SK-N-MC (cell line): ENCODE results near the gene CRISPLD2.

Source experiments
- DNase-seq: peaks from one replicate; pipeline ENCODE4 v3.0.0-alpha.2; 2011; ENCODE audit warnings: low read depth, low spot score
- H3K27ac ChIP-seq: fragments of 200-600 bp; sonication (generic); 2 replicates; pipeline ENCODE4 v1.5.1; 2016; ENCODE audit warnings: mixed run types
- H3K36me3 ChIP-seq: fragments of 200-600 bp; sonication (generic); 2 replicates; pipeline ENCODE4 v1.6.1; 2017; ENCODE audit warnings: antibody characterized with exemption, low read length, mixed read lengths; ENCODE audit not compliant: insufficient read depth
- H3K4me3 ChIP-seq: fragments of 200-600 bp; sonication (generic); 2 replicates; pipeline ENCODE4 v1.5.1; 2016
- H3K9ac ChIP-seq: fragments of 200-600 bp; sonication (generic); 2 replicates; pipeline ENCODE4 v1.8.0; 2017; ENCODE audit warnings: mixed run types, mixed read lengths; ENCODE audit not compliant: insufficient read length
- H3K9me3 ChIP-seq: fragments of 200-600 bp; sonication (generic); 2 replicates; pipeline ENCODE4 v1.6.1; 2017; ENCODE audit warnings: low read depth, mild to moderate bottlenecking, antibody characterized with exemption, low read length, moderate library complexity, mixed read lengths
- EZH2 ChIP-seq: fragments of 200-600 bp; sonication (generic); IDR thresholded peaks from one replicate; pipeline ENCODE4 v1.6.1; 2017; ENCODE audit warnings: antibody characterized with exemption
- FOXP2 ChIP-seq: optimal IDR thresholded peaks from 2 replicates; pipeline ENCODE3; 2011; ENCODE audit warnings: mild to moderate bottlenecking, moderate library complexity; ENCODE audit not compliant: insufficient read depth; ENCODE audit errors: extremely low read length, control extremely low read depth
- POLR2AphosphoS5 ChIP-seq: IDR thresholded peaks from 2 replicates; pipeline ENCODE4 v1.6.1; 2012; ENCODE audit warnings: mild to moderate bottlenecking, low read depth, low read length, borderline replicate concordance

Gene CRISPLD2

GRCh38 chr16:84780544-84781376, 39.0 kb upstream of the CRISPLD2 start:
- H3K9me3 ChIP-seq: no peaks in the 10 kb centered on the region
- no peak for DNase-seq
- peaks cover 19% of the 10 kb centered on the region; the same call in 1 of the 2 replicates for H3K36me3 ChIP-seq
- TF ChIP-seq FOXP2 (no peak), EZH2 (no peak), POLR2AphosphoS5 (no peak)
- H3K9ac ChIP-seq: no peak overlapping the region
- H3K4me3 ChIP-seq: no peak overlapping the region
- no peak overlapping the region for H3K27ac ChIP-seq

DNA sequence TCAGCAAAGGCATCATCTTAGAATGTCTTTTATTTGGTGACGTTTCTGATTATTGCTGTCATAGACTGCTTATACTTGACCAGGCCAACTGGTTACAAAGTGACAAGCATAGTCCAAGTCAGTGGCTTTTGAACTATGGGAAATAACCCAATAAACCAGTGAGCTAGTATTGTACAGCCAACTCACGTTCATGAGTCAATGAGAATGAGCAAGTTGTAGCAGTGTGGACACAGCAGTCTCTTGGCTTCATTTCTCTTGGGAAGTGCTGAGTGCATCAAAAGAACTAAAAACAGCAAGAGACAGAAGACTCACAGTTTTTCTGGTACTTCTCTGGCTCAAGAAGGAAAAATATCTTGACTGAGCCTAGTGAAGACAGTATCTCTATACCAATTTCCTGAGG, 36.9 kb upstream of the CRISPLD2 start:
- no peaks in the 10 kb centered on the region for H3K9me3 ChIP-seq
- no peak overlapping the region for H3K27ac ChIP-seq
- DNase-seq: no peak
- no peak overlapping the region for H3K4me3 ChIP-seq
- no peak overlapping the region for H3K9ac ChIP-seq
- TF ChIP-seq POLR2AphosphoS5 (no peak), EZH2 (no peak), FOXP2 (no peak)
- peaks cover 14% of the 10 kb centered on the region; the same call in 1 of the 2 replicates for H3K36me3 ChIP-seq

DNA sequence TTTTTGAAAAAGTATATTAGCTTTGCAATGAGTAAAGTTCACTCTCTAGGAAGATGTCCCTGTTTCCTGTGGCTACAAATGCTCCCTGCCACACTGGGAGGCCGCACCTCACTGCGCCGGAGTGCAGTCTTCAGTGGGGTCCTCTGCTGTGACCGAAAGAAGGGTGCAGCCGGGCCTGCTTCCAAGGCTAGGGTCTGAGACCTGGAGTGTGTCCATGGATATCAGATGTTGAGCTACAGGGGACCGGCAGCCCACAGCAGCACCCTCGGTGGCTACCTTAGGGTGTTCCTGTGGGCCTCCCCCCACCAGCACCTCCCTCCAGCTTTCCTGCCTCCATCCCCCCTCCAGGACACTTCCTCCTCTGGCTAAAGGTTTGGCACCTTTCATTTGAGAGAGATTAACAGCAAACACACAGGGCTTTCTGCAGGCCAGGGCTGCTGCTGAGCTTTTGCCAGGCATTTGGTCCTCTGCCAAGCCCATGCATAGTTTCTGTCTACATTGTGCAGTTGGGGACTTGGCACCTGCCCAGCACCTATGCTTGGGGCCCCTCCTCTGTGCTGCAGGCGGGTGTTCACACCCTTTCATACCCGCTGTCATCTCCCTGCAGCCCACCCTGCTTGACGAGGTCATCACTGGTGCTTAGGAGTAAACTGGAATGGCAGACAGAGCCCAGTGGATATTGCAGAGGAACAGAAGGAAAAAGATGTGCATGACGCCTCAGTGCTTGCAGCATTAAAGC, 33.8 kb upstream of the CRISPLD2 start:
- TF ChIP-seq POLR2AphosphoS5: no peak
- no peak for TF ChIP-seq EZH2
- no peak for TF ChIP-seq FOXP2
- DNase-seq: no peak
- H3K27ac ChIP-seq: no peak overlapping the region
- no peak overlapping the region for H3K9ac ChIP-seq
- H3K4me3 ChIP-seq: no peak overlapping the region
- no peaks in the 10 kb centered on the region for H3K36me3 ChIP-seq
- H3K9me3 ChIP-seq: no peaks in the 10 kb centered on the region

- H3K9me3 ChIP-seq: no peaks in the 10 kb centered on the region
- no peaks in the 10 kb centered on the region for H3K36me3 ChIP-seq
- no peak overlapping the region for H3K9ac ChIP-seq
- no peak overlapping the region for H3K27ac ChIP-seq
- no peak overlapping the region for H3K4me3 ChIP-seq
- DNase-seq: no peak
- no peak for TF ChIP-seq POLR2AphosphoS5
- no peak for TF ChIP-seq FOXP2
- no peak for TF ChIP-seq EZH2
Measured at GRCh38 chr16:84786605-84787262, 33.1 kb upstream of the CRISPLD2 start.

GRCh38 chr16:84787263-84787622, 32.5 kb upstream of the CRISPLD2 start:
- Histone ChIP-seq H3K36me3 (no peaks in the 10 kb centered on the region), H3K27ac (no peak overlapping the region), H3K9me3 (no peaks in the 10 kb centered on the region), H3K9ac (no peak overlapping the region), H3K4me3 (no peak overlapping the region)
- no peak for TF ChIP-seq FOXP2
- TF ChIP-seq EZH2: no peak
- TF ChIP-seq POLR2AphosphoS5: no peak
- DNase-seq: no peak

- no peak overlapping the region for H3K9ac ChIP-seq
- no peak overlapping the region for H3K27ac ChIP-seq
- TF ChIP-seq FOXP2 (no peak), POLR2AphosphoS5 (no peak), EZH2 (no peak)
- no peaks in the 10 kb centered on the region for H3K36me3 ChIP-seq
- H3K9me3 ChIP-seq: no peaks in the 10 kb centered on the region
- H3K4me3 ChIP-seq: no peak overlapping the region
- DNase-seq: no peak
Measured at GRCh38 chr16:84788920-84789391, 30.8 kb upstream of the CRISPLD2 start.

- H3K9ac ChIP-seq: no peak overlapping the region
- DNase-seq: no peak
- H3K27ac ChIP-seq: no peak overlapping the region
- H3K36me3 ChIP-seq: no peaks in the 10 kb centered on the region
- H3K4me3 ChIP-seq: no peak overlapping the region
- no peaks in the 10 kb centered on the region for H3K9me3 ChIP-seq
- TF ChIP-seq FOXP2: no peak
- TF ChIP-seq POLR2AphosphoS5: no peak
- no peak for TF ChIP-seq EZH2
Measured at GRCh38 chr16:84789431-84789830, 30.4 kb upstream of the CRISPLD2 start.

GRCh38 chr16:84790301-84790700, 29.5 kb upstream of the CRISPLD2 start:
- Histone ChIP-seq H3K9ac (no peak overlapping the region), H3K27ac (no peak overlapping the region), H3K9me3 (no peaks in the 10 kb centered on the region), H3K4me3 (no peak overlapping the region), H3K36me3 (no peaks in the 10 kb centered on the region)
- TF ChIP-seq EZH2: no peak
- no peak for TF ChIP-seq FOXP2
- no peak for DNase-seq
